IMR-90 (cell line): ENCODE results near the gene RTN4RL2. TPM values are rescaled to one million over a fixed set of nuclear protein-coding genes. Genes with fewer than 3 reads are reported as not detected.

Experiments used
- ATAC-seq: fragments of 200-7000 bp; cut with Tn5 transposase; 2 replicates; pipeline ENCODE4 v1.9.1; 2020; ENCODE audit warnings: low read depth, mild to moderate bottlenecking, moderate library complexity
- BruUV-seq: library from RNA; stranded (reverse); fragments of 400-500 nt; replicated peaks from 2 replicates; lab custom pipeline; 2021; lab: Mats Ljungman, UMichigan
- CTCF ChIA-PET: fragments of 300-600 bp; formaldehyde crosslinking; extraction: SDS; loops from one replicate; lab custom pipeline; 2021; ENCODE audit warnings: antibody characterized with exemption; lab: Yijun Ruan, JAX
- POLR2A ChIA-PET: fragments of 300-600 bp; sonication (Branson Sonifier 250); formaldehyde crosslinking; loops from one replicate; lab custom pipeline; 2022; ENCODE audit warnings: antibody characterized with exemption; ENCODE audit not compliant: unreplicated experiment; lab: Charles Lee
- DNase-seq: peaks from one replicate; pipeline ENCODE4 v3.0.0; 2013
- H2AFZ ChIP-seq: replicated peaks from 2 replicates; pipeline ENCODE3; 2013; ENCODE audit warnings: low read length, mild to moderate bottlenecking; ENCODE audit not compliant: poor library complexity
- H2AK5ac ChIP-seq: 2 replicates; pipeline ENCODE4 v1.6.1; 2013; ENCODE audit warnings: low read depth, low read length, inconsistent platforms
- H2AK9ac ChIP-seq: replicated peaks from 2 replicates; pipeline ENCODE3; 2013; ENCODE audit warnings: mild to moderate bottlenecking, low read depth, low read length, moderate library complexity; ENCODE audit not compliant: poor library complexity
- H2BK120ac ChIP-seq: 2 replicates; pipeline ENCODE4 v1.6.1; 2013; ENCODE audit warnings: low read depth, low read length, inconsistent platforms
- H2BK15ac ChIP-seq: 3 replicates; pipeline ENCODE4 v1.6.1; 2013; ENCODE audit warnings: low read depth, low read length, inconsistent platforms
- H2BK20ac ChIP-seq: 2 replicates; pipeline ENCODE4 v1.6.1; 2013; ENCODE audit warnings: low read depth, mild to moderate bottlenecking, inconsistent platforms, low read length, moderate library complexity
- H2BK5ac ChIP-seq: 2 replicates; pipeline ENCODE4 v1.6.1; 2013; ENCODE audit warnings: mild to moderate bottlenecking, low read depth, low read length, inconsistent platforms; ENCODE audit not compliant: poor library complexity, severe bottlenecking
- H3K14ac ChIP-seq: replicated peaks from 2 replicates; pipeline ENCODE4 v1.6.1; 2013; ENCODE audit warnings: low read depth, low read length, inconsistent platforms
- H3K18ac ChIP-seq: 2 replicates; pipeline ENCODE4 v1.6.1; 2013; ENCODE audit warnings: low read depth, low read length, control low read depth
- H3K23ac ChIP-seq: 2 replicates; pipeline ENCODE4 v1.6.1; 2013; ENCODE audit warnings: low read depth, low read length, inconsistent platforms
- H3K27ac ChIP-seq: 2 replicates; pipeline ENCODE4 v1.5.1; 2013; ENCODE audit warnings: mild to moderate bottlenecking, control low read depth, low read length; ENCODE audit not compliant: insufficient read depth
- H3K27me3 ChIP-seq: 2 replicates; pipeline ENCODE4 v1.6.1; 2013; ENCODE audit warnings: low read length; ENCODE audit not compliant: control insufficient read depth, insufficient read depth
- H3K36me3 ChIP-seq: 2 replicates; pipeline ENCODE4 v1.6.1; 2013; ENCODE audit warnings: low read length, mixed read lengths; ENCODE audit not compliant: control insufficient read depth, insufficient read depth
- H3K4ac ChIP-seq: 2 replicates; pipeline ENCODE4 v1.6.1; 2013; ENCODE audit warnings: low read depth, low read length, inconsistent platforms
- H3K4me1 ChIP-seq: 2 replicates; pipeline ENCODE4 v1.6.1; 2013; ENCODE audit warnings: low read length, mixed read lengths; ENCODE audit not compliant: control insufficient read depth, insufficient read depth
- H3K4me2 ChIP-seq: 2 replicates; pipeline ENCODE4 v1.6.1; 2013; ENCODE audit warnings: low read depth, mild to moderate bottlenecking, control low read depth, low read length, moderate library complexity
- H3K4me3 ChIP-seq: 2 replicates; pipeline ENCODE4 v1.5.1; 2013; ENCODE audit warnings: low read depth, mild to moderate bottlenecking, control low read depth, low read length, moderate library complexity; ENCODE audit not compliant: insufficient read depth
- H3K56ac ChIP-seq: 2 replicates; pipeline ENCODE4 v1.6.1; 2013; ENCODE audit warnings: low read length, inconsistent platforms; ENCODE audit not compliant: insufficient read depth; ENCODE audit errors: extremely low read depth
- H3K79me1 ChIP-seq, 2 experiments: 2 replicates each; pipeline ENCODE4 v1.6.1; 2013; ENCODE audit warnings: low read length in 2 of 2, inconsistent platforms in 1 of 2, low read depth in 1 of 2
- H3K9ac ChIP-seq: 2 replicates; pipeline ENCODE4 v1.6.1; 2013; ENCODE audit warnings: low read depth, low read length, control low read depth
- H3K9me1 ChIP-seq: 2 replicates; pipeline ENCODE4 v1.6.1; 2013; ENCODE audit warnings: low read length, inconsistent platforms; ENCODE audit not compliant: insufficient read depth
- H3K9me3 ChIP-seq: 2 replicates; pipeline ENCODE4 v1.6.1; 2013; ENCODE audit warnings: low read length; ENCODE audit not compliant: control insufficient read depth, insufficient read depth
- H4K20me1 ChIP-seq: 2 replicates; pipeline ENCODE4 v1.6.1; 2013; ENCODE audit warnings: low read length, inconsistent platforms; ENCODE audit not compliant: insufficient read depth
- H4K5ac ChIP-seq: 2 replicates; pipeline ENCODE4 v1.6.1; 2013; ENCODE audit warnings: mild to moderate bottlenecking, low read depth, low read length, control low read depth
- H4K8ac ChIP-seq, 2 experiments: 2 replicates each; pipeline ENCODE4 v1.6.1; 2013; ENCODE audit warnings: low read depth in 2 of 2, low read length in 2 of 2, control low read depth in 1 of 2, inconsistent platforms in 1 of 2
- H4K91ac ChIP-seq: 2 replicates; pipeline ENCODE4 v1.6.1; 2013; ENCODE audit warnings: low read depth, low read length, inconsistent platforms; ENCODE audit not compliant: insufficient read depth
- BHLHE40 ChIP-seq: fragments of 150-350 bp; IDR thresholded peaks from 2 replicates; pipeline ENCODE4 v1.6.1; 2016; ENCODE audit warnings: mild to moderate bottlenecking, low read depth, low read length
- CHD1 ChIP-seq: IDR thresholded peaks from 2 replicates; pipeline ENCODE4 v1.6.1; 2012; ENCODE audit warnings: low read depth, low read length, improper control_type of control experiment
- FOS ChIP-seq: fragments of 150-350 bp; IDR thresholded peaks from 2 replicates; pipeline ENCODE4 v1.6.1; 2016; ENCODE audit warnings: low read depth, low read length
- MAFK ChIP-seq: IDR thresholded peaks from 2 replicates; pipeline ENCODE4 v1.6.1; 2012; ENCODE audit warnings: low read depth, low read length, improper control_type of control experiment
- MAZ ChIP-seq: IDR thresholded peaks from 2 replicates; pipeline ENCODE4 v1.6.1; 2012; ENCODE audit warnings: low read depth, mild to moderate bottlenecking, low read length, improper control_type of control experiment, moderate library complexity, borderline replicate concordance
- NFE2L2 ChIP-seq: fragments of 150-350 bp; IDR thresholded peaks from 2 replicates; pipeline ENCODE4 v1.6.1; 2016; ENCODE audit warnings: low read depth, mild to moderate bottlenecking, low read length
- POLR2A ChIP-seq: IDR thresholded peaks from 2 replicates; pipeline ENCODE4 v1.6.1; 2012; ENCODE audit warnings: mild to moderate bottlenecking, low read depth, low read length
- RAD21 ChIP-seq: IDR thresholded peaks from 2 replicates; pipeline ENCODE4 v1.6.1; 2012; ENCODE audit warnings: low read length, improper control_type of control experiment
- RCOR1 ChIP-seq: IDR thresholded peaks from 2 replicates; pipeline ENCODE4 v1.6.1; 2012; ENCODE audit warnings: mild to moderate bottlenecking, low read length, improper control_type of control experiment; ENCODE audit not compliant: insufficient replicate concordance
- RFX5 ChIP-seq: IDR thresholded peaks from 2 replicates; pipeline ENCODE4 v1.8.0; 2012; ENCODE audit warnings: low read depth, mild to moderate bottlenecking, low read length, moderate library complexity
- WGBS, 2 experiments: methylation state at CpG; one replicate each; pipeline versions ENCODE4 v1.1.5 to v1.1.7; 2013; ENCODE audit warnings: missing lambda C conversion rate in 2 of 2; ENCODE audit not compliant: insufficient read length in 1 of 2; ENCODE audit errors: extremely low coverage in 2 of 2; 5-methylcytosine and 5-hydroxymethylcytosine counted together
- dilution Hi-C: fragments of 300-500 bp; cut with HindIII; formaldehyde crosslinking; loops from one replicate; pipeline ENCODE4 v1.14.3; 2018; ENCODE audit warnings: low sequenced_read_pairs; ENCODE audit not compliant: unreplicated experiment
- in situ Hi-C: fragments of 300-500 bp; cut with MboI; formaldehyde crosslinking; loops from 3 replicates; pipeline ENCODE4 v1.14.3; 2019; ENCODE audit warnings: low sequenced_read_pairs, inconsistent platforms, mixed read lengths
- intact Hi-C: fragments of 100-400 bp; cut with micrococcal nuclease; formaldehyde crosslinking; loops from 2 replicates; pipeline ENCODE4 v1.10.0; 2022
- polyA plus RNA-seq, 3 experiments: library from polyadenylated mRNA; depleted of rRNA; stranded (reverse); fragments of >200 nt; gene quantifications; 2 replicates each; pipeline ENCODE4 v1.2.3, GENCODE V29; 2012; ENCODE audit warnings: low replicate concordance in 1 of 3
- total RNA-seq: library from RNA; depleted of rRNA; stranded (reverse); fragments of >200 nt; gene quantifications from 2 replicates; pipeline ENCODE4 v1.2.3, GENCODE V29; 2012
- TF ChIP-seq, protein P1 (sequence below): fragments of 150-350 bp; IDR thresholded peaks from 2 replicates; pipeline ENCODE4 v1.6.1; 2017; ENCODE audit warnings: mild to moderate bottlenecking, antibody characterized with exemption, low read length, low read depth
- TF ChIP-seq, protein P2 (sequence below): conservative IDR thresholded peaks from 2 replicates; pipeline ENCODE4 v1.5.1; 2012; ENCODE audit warnings: mild to moderate bottlenecking, low read depth, low read length, improper control_type of control experiment

Gene RTN4RL2
- total and polyA plus RNA-seq, 2 of the 4 experiments (the other 2 are of a cell fraction), result 1.5 TPM; not detected in 1

DNA sequence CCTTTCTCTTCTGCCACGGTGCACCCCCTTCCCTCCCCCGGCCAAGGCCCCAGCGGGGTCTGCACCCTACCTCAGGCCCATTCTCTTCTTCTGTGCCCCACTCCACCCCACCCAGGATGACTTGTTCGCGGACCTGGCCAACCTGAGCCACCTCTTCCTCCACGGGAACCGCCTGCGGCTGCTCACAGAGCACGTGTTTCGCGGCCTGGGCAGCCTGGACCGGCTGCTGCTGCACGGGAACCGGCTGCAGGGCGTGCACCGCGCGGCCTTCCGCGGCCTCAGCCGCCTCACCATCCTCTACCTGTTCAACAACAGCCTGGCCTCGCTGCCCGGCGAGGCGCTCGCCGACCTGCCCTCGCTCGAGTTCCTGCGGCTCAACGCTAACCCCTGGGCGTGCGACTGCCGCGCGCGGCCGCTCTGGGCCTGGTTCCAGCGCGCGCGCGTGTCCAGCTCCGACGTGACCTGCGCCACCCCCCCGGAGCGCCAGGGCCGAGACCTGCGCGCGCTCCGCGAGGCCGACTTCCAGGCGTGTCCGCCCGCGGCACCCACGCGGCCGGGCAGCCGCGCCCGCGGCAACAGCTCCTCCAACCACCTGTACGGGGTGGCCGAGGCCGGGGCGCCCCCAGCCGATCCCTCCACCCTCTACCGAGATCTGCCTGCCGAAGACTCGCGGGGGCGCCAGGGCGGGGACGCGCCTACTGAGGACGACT, 15.9 kb downstream of the RTN4RL2 start:
- no peaks in the 10 kb centered on the region for H3K4me1 ChIP-seq
- H3K9me3 ChIP-seq, result no peaks in the 10 kb centered on the region
- POLR2A ChIA-PET, result no interaction called here
- no peaks in the 10 kb centered on the region for H3K79me1 ChIP-seq
- dilution Hi-C loops (no loop called here), intact Hi-C loops (no loop called here), in situ Hi-C loops (loop anchor here (25.0 kb wide), 1 partner anchor 1036 kb away; the partner anchor contains the start of gene OR5B21)
- no peak overlapping the region for H2BK120ac ChIP-seq
- peak overlapping the region; percentile 30 for H3K4me3 ChIP-seq
- no peaks in the 10 kb centered on the region; the same call in 1 of the 2 replicates for H4K20me1 ChIP-seq
- no peak overlapping the region for H4K91ac ChIP-seq
- no peak overlapping the region for H3K9ac ChIP-seq
- CTCF ChIA-PET, result interaction anchor here (0.6 to 1.5 kb wide), 4 partner anchors 17 to 168 kb away, joined by 3 to 7 read pairs (median 4); no protein-coding TSS in a partner anchor
- no peak overlapping the region for H3K18ac ChIP-seq
- DNase-seq, result no peak
- no peaks in the 10 kb centered on the region for H3K9me1 ChIP-seq
- no peak overlapping the region for H2BK5ac ChIP-seq
- H3K36me3 ChIP-seq, result no peaks in the 10 kb centered on the region
- H2BK15ac ChIP-seq, result no peak overlapping the region
- ATAC-seq, result peak; percentile 33
- 7% methylated on average over 34 of the region's 80 CpGs; no CpG with 5 or more reads in 1 of the 2 experiments for WGBS, 2 experiments
- no peak overlapping the region for H4K5ac ChIP-seq
- H3K4me2 ChIP-seq, result peak overlapping the region; percentile 54; the same call in 1 of the 2 replicates
- no peak overlapping the region for H3K4ac ChIP-seq
- H2AK5ac ChIP-seq, result no peak overlapping the region
- H4K8ac ChIP-seq, result no peak overlapping the region
- TF ChIP-seq RAD21 (no peak), CHD1 (no peak), RCOR1 (no peak), NFE2L2 (no peak), MAFK (no peak), MAZ (no peak), POLR2A (no peak), RFX5 (no peak), BHLHE40 (no peak), FOS (no peak)
- TF ChIP-seq, protein P1, sequence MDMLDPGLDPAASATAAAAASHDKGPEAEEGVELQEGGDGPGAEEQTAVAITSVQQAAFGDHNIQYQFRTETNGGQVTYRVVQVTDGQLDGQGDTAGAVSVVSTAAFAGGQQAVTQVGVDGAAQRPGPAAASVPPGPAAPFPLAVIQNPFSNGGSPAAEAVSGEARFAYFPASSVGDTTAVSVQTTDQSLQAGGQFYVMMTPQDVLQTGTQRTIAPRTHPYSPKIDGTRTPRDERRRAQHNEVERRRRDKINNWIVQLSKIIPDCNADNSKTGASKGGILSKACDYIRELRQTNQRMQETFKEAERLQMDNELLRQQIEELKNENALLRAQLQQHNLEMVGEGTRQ, result no peak
- TF ChIP-seq, protein P2, sequence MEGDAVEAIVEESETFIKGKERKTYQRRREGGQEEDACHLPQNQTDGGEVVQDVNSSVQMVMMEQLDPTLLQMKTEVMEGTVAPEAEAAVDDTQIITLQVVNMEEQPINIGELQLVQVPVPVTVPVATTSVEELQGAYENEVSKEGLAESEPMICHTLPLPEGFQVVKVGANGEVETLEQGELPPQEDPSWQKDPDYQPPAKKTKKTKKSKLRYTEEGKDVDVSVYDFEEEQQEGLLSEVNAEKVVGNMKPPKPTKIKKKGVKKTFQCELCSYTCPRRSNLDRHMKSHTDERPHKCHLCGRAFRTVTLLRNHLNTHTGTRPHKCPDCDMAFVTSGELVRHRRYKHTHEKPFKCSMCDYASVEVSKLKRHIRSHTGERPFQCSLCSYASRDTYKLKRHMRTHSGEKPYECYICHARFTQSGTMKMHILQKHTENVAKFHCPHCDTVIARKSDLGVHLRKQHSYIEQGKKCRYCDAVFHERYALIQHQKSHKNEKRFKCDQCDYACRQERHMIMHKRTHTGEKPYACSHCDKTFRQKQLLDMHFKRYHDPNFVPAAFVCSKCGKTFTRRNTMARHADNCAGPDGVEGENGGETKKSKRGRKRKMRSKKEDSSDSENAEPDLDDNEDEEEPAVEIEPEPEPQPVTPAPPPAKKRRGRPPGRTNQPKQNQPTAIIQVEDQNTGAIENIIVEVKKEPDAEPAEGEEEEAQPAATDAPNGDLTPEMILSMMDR, result no peak
- peaks cover 37% of the 10 kb centered on the region for H3K27me3 ChIP-seq
- no peak overlapping the region for H3K27ac ChIP-seq
- peak overlapping the region; percentile 30 for H2AK9ac ChIP-seq
- H3K14ac ChIP-seq, result no peak overlapping the region
- no peak overlapping the region for H3K23ac ChIP-seq
- no peak overlapping the region for H2BK20ac ChIP-seq
- peak overlapping the region; percentile 84 for H2AFZ ChIP-seq
- no peak overlapping the region for H3K56ac ChIP-seq
- no TSS peak for BruUV-seq
